SK-MEL-5 (cell line): Measurements from ENCODE around the gene HEATR5A. TPM values are rescaled to one million over a fixed set of nuclear protein-coding genes. Genes with fewer than 3 reads are reported as not detected.
"Not testable (repeated sequence)": the region's sequence is repeated elsewhere in the genome, so short reads cannot be mapped to it uniquely, and the experiment has no call there.

ENCODE experiments used
- DNase-seq: peaks from one replicate; pipeline ENCODE4 v3.0.0-alpha.2; 2016; ENCODE audit warnings: low read depth, low spot score
- in situ Hi-C: cut with HindIII; loops from 2 replicates; pipeline ENCODE4 v1.10.0; 2016; ENCODE audit warnings: low sequenced_read_pairs, high pct_unique_total_duplicates, low pct_unique_long_range_greater_than_20kb
- total RNA-seq: library from RNA; depleted of rRNA; stranded (reverse); fragments of >200 nt; shearing (Covaris generic); gene quantifications from 2 replicates; pipeline ENCODE4 v1.2.3, GENCODE V29; 2014

The HEATR5A gene
- total RNA-seq, 1 experiment from 2014 or later, result 41.7 TPM

DNA sequence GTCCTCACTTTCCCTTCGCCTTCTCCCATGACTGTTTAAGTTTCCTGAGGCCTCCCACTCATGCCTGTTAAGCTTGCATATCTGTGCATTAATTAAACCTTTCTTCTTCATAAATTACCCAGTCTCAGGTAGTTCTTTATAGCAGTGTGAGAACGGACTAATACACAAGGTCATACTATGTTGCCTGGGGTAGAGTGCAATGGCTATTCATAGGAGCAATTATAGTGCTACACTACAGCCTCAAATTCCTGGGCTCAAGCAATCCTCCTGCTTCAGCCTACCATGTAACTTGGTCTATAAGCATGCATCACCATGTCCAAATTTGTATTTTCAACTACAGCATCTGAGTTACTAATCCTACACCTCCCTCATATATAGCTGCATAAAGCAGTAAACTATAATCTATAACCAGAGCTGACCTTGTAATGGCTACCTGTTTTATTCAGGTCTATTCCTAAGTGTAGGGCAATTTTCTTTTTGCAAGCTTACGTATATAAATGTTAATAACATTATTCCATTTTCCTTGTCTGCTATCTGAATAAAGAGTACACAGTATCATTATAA lies 18.9 kb downstream of the HEATR5A start:
- in situ Hi-C loops, result no loop called here
- no peak for DNase-seq

DNA sequence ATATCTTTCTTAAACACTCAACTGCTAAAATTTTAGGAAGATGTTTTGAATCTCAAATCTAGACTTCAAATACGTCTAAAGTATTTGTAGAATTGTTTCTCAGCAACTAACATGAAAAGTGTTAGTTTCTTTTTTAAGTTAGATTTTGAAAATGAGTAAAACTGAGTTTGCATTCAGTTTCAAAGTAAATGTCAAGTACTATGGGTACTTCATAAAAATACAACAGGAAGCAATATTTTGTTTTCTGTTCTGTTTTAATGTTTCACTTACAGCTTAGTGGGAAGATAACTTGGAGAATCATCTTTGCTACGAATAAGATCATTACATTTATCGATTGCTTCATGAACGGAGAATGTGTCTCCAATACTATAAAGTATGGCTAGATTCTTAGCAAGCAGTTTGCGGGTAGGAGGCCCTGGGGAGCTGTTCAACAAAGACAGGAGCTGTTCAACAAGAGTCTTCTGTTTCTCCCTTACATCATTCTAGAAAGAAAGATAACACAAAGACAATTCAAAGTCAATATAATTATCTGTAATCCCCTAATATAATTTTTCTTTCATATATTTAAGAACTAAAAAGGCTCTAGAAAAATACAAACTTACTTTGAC lies 20.2 kb downstream of the HEATR5A start:
- peak; percentile 49 for DNase-seq
- in situ Hi-C loops, result no loop called here

- DNase-seq, result no peak
- in situ Hi-C loops, result no loop called here
Measured at GRCh38 chr14:31395572-31396205, 24.7 kb downstream of the HEATR5A start.

- no peak for DNase-seq
- in situ Hi-C loops, result no loop called here
Measured at GRCh38 chr14:31395119-31395518, 25.2 kb downstream of the HEATR5A start.

- DNase-seq, result peak; percentile 15
- in situ Hi-C loops, result no loop called here
Measured at GRCh38 chr14:31391977-31392503, 28.3 kb downstream of the HEATR5A start.

DNA sequence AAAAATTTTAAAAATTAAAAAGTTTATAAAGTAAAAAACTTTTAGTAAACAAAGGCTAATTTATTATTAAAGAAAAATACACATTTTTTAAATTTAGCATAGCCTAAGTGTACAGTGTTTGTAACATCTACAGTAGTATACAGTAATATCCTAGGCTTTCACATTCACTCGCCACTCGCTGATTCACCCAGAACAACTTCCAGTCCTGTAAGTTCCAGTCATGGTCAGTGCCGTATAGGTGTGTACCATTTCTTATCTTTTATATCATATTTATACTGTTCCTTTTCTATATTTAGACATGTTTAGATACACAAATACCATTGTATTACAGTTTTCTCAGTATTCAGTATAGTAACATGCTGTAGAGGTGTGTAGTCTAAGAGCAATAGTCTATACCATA lies 28.9 kb downstream of the HEATR5A start:
- in situ Hi-C loops, result no loop called here
- DNase-seq, result no peak

GRCh38 chr14:31389946-31390345 lies 30.4 kb downstream of the HEATR5A start:
- in situ Hi-C loops, result no loop called here
- DNase-seq, result no peak

DNA sequence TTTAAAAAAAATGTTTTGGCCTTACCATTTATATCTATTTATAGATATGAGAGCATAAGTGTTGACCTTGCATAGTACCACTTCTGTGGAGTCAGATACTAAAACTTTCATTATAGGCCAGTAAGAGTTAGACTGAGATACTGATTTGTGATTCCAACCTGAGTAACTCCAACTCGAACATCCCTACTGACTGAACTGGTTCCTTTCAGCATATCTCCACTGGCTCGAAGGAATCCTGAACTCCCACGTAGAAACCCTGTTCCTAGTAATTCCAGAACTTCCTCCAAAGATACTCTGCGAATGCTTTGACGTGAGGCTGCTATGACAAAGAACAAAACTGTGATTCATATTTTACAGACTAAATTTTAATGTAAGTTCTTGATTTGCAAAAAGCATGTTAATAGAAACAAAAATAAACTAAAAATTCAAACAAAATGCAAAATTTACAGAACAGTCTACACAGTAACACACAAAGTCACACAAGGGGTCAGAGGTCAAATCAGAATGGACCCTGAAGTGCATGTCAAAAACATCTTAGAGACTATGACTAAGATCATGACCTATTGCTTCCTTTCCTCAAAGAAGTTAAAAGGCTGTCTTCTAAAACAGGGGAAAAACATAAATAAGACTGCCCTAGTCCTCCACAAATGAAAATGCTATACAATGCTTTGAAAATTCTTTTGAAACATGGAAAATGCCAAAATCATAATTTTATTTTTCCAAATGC lies 31.5 kb downstream of the HEATR5A start:
- in situ Hi-C loops, result no loop called here

DNA sequence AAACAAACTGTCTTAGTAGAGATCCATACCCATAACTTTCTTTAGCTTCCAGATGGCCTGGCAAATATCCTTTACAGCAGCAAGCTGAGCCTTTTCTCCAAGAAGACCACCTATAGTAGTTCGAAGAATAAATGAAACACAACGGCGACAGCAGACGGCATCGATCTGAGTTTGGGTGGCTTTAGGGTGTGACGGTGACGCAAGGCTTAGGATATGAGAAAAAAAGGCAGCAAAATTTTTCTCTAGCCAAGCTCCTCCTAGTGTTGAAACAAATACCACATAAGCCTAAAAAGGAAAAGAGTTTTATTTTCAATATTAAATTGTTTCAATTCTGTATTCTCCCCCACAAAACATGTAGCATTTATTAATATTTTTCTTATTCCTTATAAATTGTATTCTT lies 33.3 kb downstream of the HEATR5A start:
- in situ Hi-C loops, result no loop called here

More for the DNA sequence above, 31.5 kb downstream of the HEATR5A start:
- DNase-seq, result no peak

GRCh38 chr14:31386271-31386670 lies 34.1 kb downstream of the HEATR5A start:
- no peak for DNase-seq
- in situ Hi-C loops, result no loop called here

More for the DNA sequence above, 33.3 kb downstream of the HEATR5A start:
- DNase-seq, result no peak

- DNase-seq, result no peak
- in situ Hi-C loops, result no loop called here
Measured at GRCh38 chr14:31382221-31382620, 38.1 kb downstream of the HEATR5A start.

DNA sequence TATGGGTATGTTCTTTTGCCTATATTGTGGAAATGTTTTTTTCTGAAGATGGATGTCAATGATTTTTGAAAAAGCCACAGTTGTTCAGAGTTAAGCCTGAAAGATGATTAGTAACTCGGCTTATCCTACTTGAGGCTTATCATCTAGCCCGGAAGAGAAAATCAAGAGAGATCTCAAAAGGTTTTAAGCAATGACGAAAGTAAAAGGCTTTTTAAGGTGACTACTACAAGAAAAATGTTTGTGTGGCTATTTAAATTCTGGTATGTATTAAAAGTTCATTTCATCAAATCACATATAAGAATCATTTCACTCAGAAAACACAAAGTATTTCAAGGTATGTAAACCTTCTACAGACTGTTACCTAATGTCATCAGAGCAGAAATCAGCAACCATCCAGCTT lies 40.2 kb downstream of the HEATR5A start:
- DNase-seq, result no peak
- in situ Hi-C loops, result no loop called here

- in situ Hi-C loops, DNase-seq: not testable (repeated sequence)
Measured at GRCh38 chr14:31379125-31379947, 41.0 kb downstream of the HEATR5A start.

DNA sequence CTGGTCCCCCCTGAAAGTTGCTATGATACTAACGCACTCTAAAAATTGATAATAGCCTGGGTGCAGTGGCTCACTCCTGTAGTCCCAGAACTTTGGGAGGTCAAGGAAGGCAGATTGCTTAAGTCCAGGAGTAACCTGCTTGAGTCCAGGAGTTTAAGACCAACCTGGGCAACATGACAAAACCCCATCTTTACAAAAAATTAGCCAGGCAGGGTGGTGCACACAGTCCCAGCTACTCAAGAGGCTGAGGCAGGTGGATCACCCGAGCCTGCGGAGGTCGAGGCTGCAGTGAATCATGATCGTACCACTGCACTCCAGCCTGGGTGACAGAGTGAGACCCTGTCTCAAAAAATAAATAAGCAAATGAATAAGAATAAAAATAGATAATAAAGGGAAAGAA lies 42.9 kb downstream of the HEATR5A start:
- in situ Hi-C loops, result no loop called here
- no peak for DNase-seq

DNA sequence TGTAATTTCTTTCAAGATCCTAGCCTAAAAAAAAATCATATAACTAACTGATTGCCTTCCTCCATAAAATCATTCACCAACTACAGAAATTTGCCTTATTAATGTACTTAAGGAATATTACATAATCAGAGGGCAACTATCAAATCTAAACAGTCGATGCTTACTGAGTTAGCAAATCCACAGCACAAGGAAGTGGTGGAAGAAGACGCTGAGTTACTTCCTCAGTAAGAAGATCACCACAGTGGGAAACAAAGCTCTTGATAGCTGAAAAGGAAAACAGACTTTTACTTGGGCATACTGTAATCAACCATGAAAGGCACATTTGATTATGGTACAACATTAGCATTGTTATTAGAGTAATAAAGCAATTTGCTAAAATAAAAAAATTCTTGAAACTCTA lies 48.7 kb downstream of the HEATR5A start:
- in situ Hi-C loops, result no loop called here
- DNase-seq, result no peak

- in situ Hi-C loops, result no loop called here
- no peak for DNase-seq
Measured at GRCh38 chr14:31363331-31364073, 56.8 kb downstream of the HEATR5A start.

- in situ Hi-C loops, result no loop called here
- DNase-seq, result no peak
Measured at GRCh38 chr14:31362746-31363145, 57.6 kb downstream of the HEATR5A start.
